ENCODE data around the gene PPP6R2. TPM values are rescaled to one million over a fixed set of nuclear protein-coding genes. Genes with fewer than 3 reads are reported as not detected.

The PPP6R2 gene
- polyA plus RNA-seq, 1 donor (not counting 4 experiments of a cell fraction or from before 2014, with no cell fraction given) = 19.8 TPM

- Histone ChIP-seq H2AFZ (ENCODE audit: control insufficient read depth, low read length) (no peak overlapping the region), H3K4me1 (ENCODE audit: control insufficient read depth, extremely low read depth, insufficient read depth, low read length) (peaks cover 45% of the 10 kb centered on the region), H3K9ac (ENCODE audit: control insufficient read depth, extremely low read depth, insufficient read depth, low read length) (no peak overlapping the region), H3K9me1 (ENCODE audit: control insufficient read depth, extremely low read depth, insufficient read depth, low read length) (peaks cover 5% of the 10 kb centered on the region), H3K4me2 (ENCODE audit: control insufficient read depth, extremely low read depth, insufficient read depth, low read depth, low read length) (peak overlapping the region; percentile 45), H3K79me2 (ENCODE audit: control insufficient read depth, insufficient read depth, low read length) (peaks cover 95% of the 10 kb centered on the region), H3K36me3 (ENCODE audit: control insufficient read depth in 2 of 2, extremely low read depth in 1 of 2, insufficient read depth in 2 of 2, low read length in 2 of 2) (peaks cover 6 to 11% of the 10 kb centered on the region in 2 experiments), H4K20me1 (ENCODE audit: control insufficient read depth, extremely low read depth, insufficient read depth, low read length) (peaks cover 15% of the 10 kb centered on the region), H3K27me3 (ENCODE audit: control insufficient read depth, extremely low read depth, insufficient read depth, low read length) (no peaks in the 10 kb centered on the region), H3K9me3 (ENCODE audit: control insufficient read depth, low read depth, low read length) (no peaks in the 10 kb centered on the region), H3K4me3 (ENCODE audit: control insufficient read depth in 2 of 3, extremely low read depth in 1 of 3, insufficient read depth in 2 of 3, low read depth in 1 of 3, low read length in 3 of 3) (no peak overlapping the region), H3K27ac (ENCODE audit: control insufficient read depth, insufficient read depth, low read length) (no peak overlapping the region)
- DNase-seq (ENCODE audit: low read depth, low spot score) = no peak
- no peak for TF ChIP-seq EZH2 (IDR thresholded peaks at IDR 0.05; ENCODE audit: low read length)
- no peak for TF ChIP-seq CTCF (optimal IDR thresholded peaks at IDR 0.05 in 1 of 3, IDR thresholded peaks at IDR 0.05 in 1 of 3, conservative IDR thresholded peaks at IDR 0.05 in 1 of 3; ENCODE audit: extremely low read depth in 1 of 3, insufficient read depth in 2 of 3, low read length in 3 of 3)
- dilution Hi-C loops (cut with MboI; ENCODE audit: extremely low pct_ligation_motif_present, low sequenced_read_pairs) = no loop called here
- no peak for FAIRE-seq
Observed at GRCh38 chr22:50298937-50299784, 44.0 kb upstream of the PPP6R2 start.

DNA sequence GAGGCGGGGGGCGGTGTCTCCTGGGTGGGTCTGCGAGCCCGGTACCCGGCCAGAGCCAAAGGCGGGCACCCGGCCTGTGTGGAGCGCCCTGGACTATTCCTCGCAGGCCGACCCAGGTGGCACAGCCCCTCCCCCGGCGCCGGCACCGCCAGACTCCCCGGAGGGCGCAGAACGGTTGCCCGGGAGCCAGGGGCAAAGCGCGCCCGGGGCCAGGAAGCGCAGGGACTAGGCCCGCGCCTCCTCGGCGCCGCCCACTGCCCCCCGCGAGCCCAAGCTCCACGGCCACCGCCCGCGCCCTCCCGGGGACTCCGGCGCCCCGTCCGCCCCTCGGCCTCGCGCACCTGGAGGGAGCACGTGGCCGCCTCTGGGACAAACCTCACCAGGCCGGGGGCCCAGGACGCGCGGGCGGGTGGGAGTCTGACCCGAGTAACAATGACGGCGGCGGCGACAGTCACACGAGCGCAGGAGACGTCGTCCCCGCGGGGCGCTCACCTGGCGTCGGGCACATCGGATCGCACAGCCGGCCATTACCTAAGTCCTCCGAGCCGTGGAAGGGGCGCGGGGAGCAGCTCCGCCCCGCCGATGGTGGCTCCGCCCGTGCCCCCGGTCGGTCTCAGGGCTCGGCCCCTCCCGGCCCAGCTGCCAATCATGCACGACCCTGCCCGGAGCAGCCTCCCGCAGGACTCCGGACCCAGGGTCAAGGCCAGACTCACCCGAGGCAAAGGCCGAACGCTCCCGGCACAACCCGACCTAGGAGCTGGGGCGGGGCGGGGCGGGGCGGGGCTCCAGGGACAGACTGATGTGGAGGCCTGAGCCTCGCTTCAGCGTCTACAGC is 43.1 kb upstream of the PPP6R2 start:
- FAIRE-seq (no peak), DNase-seq (ENCODE audit: low read depth, low spot score) (no peak)
- Histone ChIP-seq H3K27me3 (ENCODE audit: control insufficient read depth, extremely low read depth, insufficient read depth, low read length) (no peaks in the 10 kb centered on the region), H4K20me1 (ENCODE audit: control insufficient read depth, extremely low read depth, insufficient read depth, low read length) (peaks cover 15% of the 10 kb centered on the region), H3K4me1 (ENCODE audit: control insufficient read depth, extremely low read depth, insufficient read depth, low read length) (peaks cover 50% of the 10 kb centered on the region), H3K36me3 (ENCODE audit: control insufficient read depth in 2 of 2, extremely low read depth in 1 of 2, insufficient read depth in 2 of 2, low read length in 2 of 2) (peaks cover 6 to 8% of the 10 kb centered on the region in 2 experiments), H3K9me1 (ENCODE audit: control insufficient read depth, extremely low read depth, insufficient read depth, low read length) (peaks cover 5% of the 10 kb centered on the region), H3K4me3 (ENCODE audit: control insufficient read depth in 2 of 3, extremely low read depth in 1 of 3, insufficient read depth in 2 of 3, low read depth in 1 of 3, low read length in 3 of 3) (peak overlapping the region in 2 of 3 experiments; percentile 22 to 38), H3K79me2 (ENCODE audit: control insufficient read depth, insufficient read depth, low read length) (peaks cover 95% of the 10 kb centered on the region), H3K27ac (ENCODE audit: control insufficient read depth, insufficient read depth, low read length) (no peak overlapping the region), H3K9me3 (ENCODE audit: control insufficient read depth, low read depth, low read length) (no peaks in the 10 kb centered on the region), H2AFZ (ENCODE audit: control insufficient read depth, low read length) (no peak overlapping the region), H3K9ac (ENCODE audit: control insufficient read depth, extremely low read depth, insufficient read depth, low read length) (peak overlapping the region; percentile 33), H3K4me2 (ENCODE audit: control insufficient read depth, extremely low read depth, insufficient read depth, low read depth, low read length) (peak overlapping the region; percentile 45)
- no peak for TF ChIP-seq EZH2 (IDR thresholded peaks at IDR 0.05; ENCODE audit: low read length)
- TF ChIP-seq CTCF (optimal IDR thresholded peaks at IDR 0.05 in 1 of 3, IDR thresholded peaks at IDR 0.05 in 1 of 3, conservative IDR thresholded peaks at IDR 0.05 in 1 of 3; ENCODE audit: extremely low read depth in 1 of 3, insufficient read depth in 2 of 3, low read length in 3 of 3) = no peak
- dilution Hi-C loops (cut with MboI; ENCODE audit: extremely low pct_ligation_motif_present, low sequenced_read_pairs) = no loop called here

All from keratinocyte (primary cell).